Fibroblast of lung (primary cell): Measurements from ENCODE around the gene EDARADD.

ENCODE experiments used
- CTCF ChIP-seq, 2 donors: IDR thresholded peaks in 1 of 2; conservative IDR thresholded peaks in 1 of 2; 1 replicate in 1 of 2; 2 replicates in 1 of 2; pipeline ENCODE4 v1.5.1; 2011 to 2012; ENCODE audit warnings: low read length in 2 of 2, control low read depth in 1 of 2, inconsistent platforms in 1 of 2, low read depth in 1 of 2, mild to moderate bottlenecking in 1 of 2
- EZH2 ChIP-seq: IDR thresholded peaks from 2 replicates; pipeline ENCODE4 v1.5.1; 2012; ENCODE audit warnings: low read length, control low read depth, mild to moderate bottlenecking; ENCODE audit errors: missing control alignments

GRCh38 chr1:236522937-236523703 is 129.0 kb downstream of the EDARADD start:
- TF ChIP-seq CTCF (conservative IDR thresholded peaks at IDR 0.05 in 1 of 2, IDR thresholded peaks at IDR 0.05 in 1 of 2; ENCODE audit: low read depth in 1 of 2, low read length in 2 of 2), result no peak
- TF ChIP-seq EZH2, result no peak
